Mesothelial cell of epicardium (in vitro differentiated cells): ENCODE data around the gene PDAP1. TPM values are rescaled to one million over a fixed set of nuclear protein-coding genes. Genes with fewer than 3 reads are reported as not detected.

ENCODE experiments used
- DNase-seq, 2 experiments: peaks; one replicate each; pipeline ENCODE4 v3.0.0; 2021; ENCODE audit warnings: low spot score in 2 of 2; ENCODE audit not compliant: unreplicated experiment in 2 of 2
- H3K27ac Mint-ChIP-seq: 2 replicates; pipeline ENCODE4 v1.8.0; 2021; ENCODE audit warnings: mixed read lengths
- H3K27me3 Mint-ChIP-seq: 2 replicates; pipeline ENCODE4 v1.8.0; 2021; ENCODE audit warnings: low read depth, mixed read lengths
- H3K36me3 Mint-ChIP-seq: 2 replicates; pipeline ENCODE4 v1.8.0; 2021; ENCODE audit warnings: mixed read lengths
- H3K4me1 Mint-ChIP-seq: 2 replicates; pipeline ENCODE4 v1.8.0; 2021; ENCODE audit warnings: mixed read lengths
- H3K4me3 Mint-ChIP-seq: 2 replicates; pipeline ENCODE4 v1.8.0; 2021; ENCODE audit warnings: mild to moderate bottlenecking, moderate library complexity, mixed read lengths
- H3K9me3 Mint-ChIP-seq: 2 replicates; pipeline ENCODE4 v1.8.0; 2021; ENCODE audit warnings: mixed read lengths
- total RNA-seq: library from RNA; stranded (reverse); gene quantifications from 3 replicates; pipeline ENCODE4 v1.2.1, GENCODE V29; 2021
- TF ChIP-seq, protein P1 (sequence below): fragments of 200-600 bp; sonication (generic); IDR thresholded peaks from one replicate; pipeline ENCODE4 v1.5.0; 2021; ENCODE audit warnings: antibody characterized with exemption; ENCODE audit not compliant: unreplicated experiment

Gene PDAP1
- total RNA-seq, 1 donor from 2014 or later, result 103 TPM

DNA sequence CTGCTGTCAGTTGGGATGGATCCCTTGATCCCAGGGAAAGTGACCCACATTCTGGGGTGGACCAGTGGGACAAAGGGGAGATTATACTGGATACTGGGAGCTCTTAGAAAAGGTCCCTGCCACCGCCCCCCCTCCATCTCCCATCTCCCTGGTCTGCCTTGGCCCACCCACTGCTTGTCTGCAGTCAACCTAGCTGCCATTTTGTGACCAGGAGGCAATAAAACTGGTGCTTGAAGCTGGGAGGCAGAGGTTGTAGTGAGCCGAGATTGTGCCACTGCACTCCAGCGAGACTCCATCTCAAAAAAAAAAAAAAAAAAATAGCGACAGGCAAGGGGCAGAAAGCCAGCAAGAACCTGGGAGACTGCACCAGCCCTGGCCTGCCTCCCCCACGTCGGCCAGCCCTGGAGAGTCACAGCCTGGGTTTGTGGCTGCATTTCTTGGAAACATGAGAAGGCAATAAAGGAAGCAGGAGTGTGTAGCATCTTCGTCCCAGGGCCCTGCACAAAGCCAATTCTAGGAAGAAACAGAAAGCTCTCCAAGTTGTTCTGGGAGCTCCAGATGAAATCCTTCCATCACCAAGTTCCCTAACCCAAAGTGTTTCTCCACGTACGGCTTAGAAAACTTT is 38.5 kb downstream of the PDAP1 start:
- DNase-seq, result no peak
- H3K27me3 Mint-ChIP-seq, result no peaks in the 10 kb centered on the region
- H3K27ac Mint-ChIP-seq, result peak overlapping the region; percentile 39
- no peak overlapping the region for H3K4me3 Mint-ChIP-seq
- H3K36me3 Mint-ChIP-seq, result no peaks in the 10 kb centered on the region
- TF ChIP-seq, protein P1, sequence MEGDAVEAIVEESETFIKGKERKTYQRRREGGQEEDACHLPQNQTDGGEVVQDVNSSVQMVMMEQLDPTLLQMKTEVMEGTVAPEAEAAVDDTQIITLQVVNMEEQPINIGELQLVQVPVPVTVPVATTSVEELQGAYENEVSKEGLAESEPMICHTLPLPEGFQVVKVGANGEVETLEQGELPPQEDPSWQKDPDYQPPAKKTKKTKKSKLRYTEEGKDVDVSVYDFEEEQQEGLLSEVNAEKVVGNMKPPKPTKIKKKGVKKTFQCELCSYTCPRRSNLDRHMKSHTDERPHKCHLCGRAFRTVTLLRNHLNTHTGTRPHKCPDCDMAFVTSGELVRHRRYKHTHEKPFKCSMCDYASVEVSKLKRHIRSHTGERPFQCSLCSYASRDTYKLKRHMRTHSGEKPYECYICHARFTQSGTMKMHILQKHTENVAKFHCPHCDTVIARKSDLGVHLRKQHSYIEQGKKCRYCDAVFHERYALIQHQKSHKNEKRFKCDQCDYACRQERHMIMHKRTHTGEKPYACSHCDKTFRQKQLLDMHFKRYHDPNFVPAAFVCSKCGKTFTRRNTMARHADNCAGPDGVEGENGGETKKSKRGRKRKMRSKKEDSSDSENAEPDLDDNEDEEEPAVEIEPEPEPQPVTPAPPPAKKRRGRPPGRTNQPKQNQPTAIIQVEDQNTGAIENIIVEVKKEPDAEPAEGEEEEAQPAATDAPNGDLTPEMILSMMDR, result no peak
- no peaks in the 10 kb centered on the region for H3K9me3 Mint-ChIP-seq
- peaks cover 30% of the 10 kb centered on the region for H3K4me1 Mint-ChIP-seq

DNA sequence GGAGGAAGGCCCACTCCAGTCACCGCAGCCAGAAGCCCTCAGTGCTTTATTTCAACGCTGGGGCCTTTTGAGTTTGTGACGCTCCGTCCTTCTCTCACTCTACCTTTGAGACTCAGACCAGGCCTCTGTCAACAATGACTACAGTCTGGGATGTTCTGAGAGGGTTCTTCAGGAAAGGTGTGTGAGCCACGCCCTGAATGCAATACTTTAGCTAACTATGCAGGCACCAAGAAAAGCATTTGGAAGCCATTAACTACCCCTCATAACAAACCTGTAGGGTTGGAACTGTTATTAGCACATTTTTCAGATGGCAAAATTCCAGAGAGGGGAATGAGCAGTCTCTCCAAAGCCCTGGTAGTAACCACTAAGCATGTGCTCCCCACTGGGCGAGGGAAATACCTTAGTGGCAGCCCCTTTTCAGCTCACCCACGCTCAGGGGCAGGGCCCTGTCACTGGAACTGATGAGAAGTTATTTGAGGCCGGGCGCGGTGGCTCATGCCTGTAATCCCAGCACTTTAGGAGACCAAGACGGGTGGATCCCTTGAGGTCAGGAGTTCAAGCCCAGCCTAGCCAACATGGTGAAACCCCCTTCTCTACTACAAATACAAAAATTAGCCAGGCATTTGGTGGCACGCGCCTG is 39.5 kb downstream of the PDAP1 start:
- H3K36me3 Mint-ChIP-seq, result peaks cover 2% of the 10 kb centered on the region
- H3K27me3 Mint-ChIP-seq, result no peaks in the 10 kb centered on the region
- H3K27ac Mint-ChIP-seq, result peak overlapping the region; percentile 83
- TF ChIP-seq, protein P1, result no peak
- H3K4me3 Mint-ChIP-seq, result no peak overlapping the region
- H3K4me1 Mint-ChIP-seq, result peaks cover 30% of the 10 kb centered on the region
- no peaks in the 10 kb centered on the region for H3K9me3 Mint-ChIP-seq
- no peak for DNase-seq

DNA sequence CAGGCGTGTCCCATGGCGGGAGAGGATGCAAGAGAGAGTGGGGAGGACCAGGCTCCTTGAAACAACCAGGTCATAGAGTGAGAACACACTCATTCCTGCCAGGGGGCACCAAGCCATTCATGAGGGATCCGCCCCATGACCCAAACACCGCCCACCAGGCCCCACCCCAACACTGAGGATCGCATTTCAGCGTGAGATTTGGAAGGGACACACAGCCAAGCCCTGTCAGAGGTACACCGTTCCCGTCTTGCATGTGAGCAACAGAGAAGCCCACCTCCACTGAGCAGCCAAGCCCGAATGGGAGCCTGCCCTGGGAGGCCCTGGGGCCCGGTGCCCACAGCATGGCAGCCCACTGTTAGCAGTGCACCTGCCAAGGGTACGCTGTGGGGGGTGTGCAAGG is 41.8 kb downstream of the PDAP1 start:
- peaks cover 10% of the 10 kb centered on the region for H3K36me3 Mint-ChIP-seq
- H3K4me1 Mint-ChIP-seq, result peaks cover 20% of the 10 kb centered on the region
- TF ChIP-seq, protein P1, result no peak
- no peak for DNase-seq
- H3K9me3 Mint-ChIP-seq, result no peaks in the 10 kb centered on the region
- no peak overlapping the region for H3K4me3 Mint-ChIP-seq
- H3K27ac Mint-ChIP-seq, result peak overlapping the region; percentile 77
- no peaks in the 10 kb centered on the region for H3K27me3 Mint-ChIP-seq

DNA sequence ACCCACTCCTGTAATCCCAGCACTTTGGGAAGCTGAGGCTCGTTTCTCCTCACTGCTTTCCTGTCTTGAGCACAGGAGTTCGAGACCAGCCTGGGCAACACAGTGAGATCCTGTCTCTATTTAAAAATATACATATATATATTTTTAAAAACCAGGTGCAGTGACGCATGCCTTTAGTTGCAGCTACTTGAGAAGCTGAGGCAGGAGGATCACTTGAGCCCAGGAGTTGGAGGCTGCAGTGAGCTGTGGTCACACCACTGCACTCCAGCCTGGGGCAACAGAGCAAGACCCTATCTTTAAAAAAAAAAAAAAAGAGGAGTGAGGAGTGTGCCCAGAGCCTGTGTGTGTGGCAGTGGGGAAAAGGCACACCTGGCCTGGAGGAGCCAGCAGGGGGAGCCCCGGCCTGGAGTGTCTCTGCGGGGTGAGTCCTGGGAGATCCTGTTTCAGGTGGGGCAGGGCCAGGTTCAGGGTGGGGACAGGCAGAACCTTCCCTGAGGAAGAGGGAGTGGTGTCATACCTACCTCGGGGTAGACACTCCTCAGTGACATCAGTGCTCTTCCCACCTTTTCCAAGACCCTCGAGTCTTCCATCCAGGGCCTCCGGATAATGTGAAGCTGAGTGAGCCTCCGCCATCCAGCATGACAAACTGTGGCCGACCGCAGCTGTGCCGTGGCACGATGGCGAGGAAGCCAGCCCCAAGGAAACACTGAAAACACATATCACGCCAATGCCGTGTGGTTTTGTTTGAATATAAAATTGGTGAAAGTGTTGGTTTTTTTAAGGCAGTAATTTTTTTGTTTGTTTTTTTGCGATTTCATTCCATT is 42.9 kb downstream of the PDAP1 start:
- Mint-ChIP-seq H3K9me3 (no peaks in the 10 kb centered on the region), H3K36me3 (peaks cover 16% of the 10 kb centered on the region), H3K27me3 (no peaks in the 10 kb centered on the region), H3K4me1 (peaks cover 20% of the 10 kb centered on the region), H3K27ac (peak overlapping the region; percentile 77), H3K4me3 (no peak overlapping the region)
- DNase-seq, result no peak
- TF ChIP-seq, protein P1, result peak; percentile 21

DNA sequence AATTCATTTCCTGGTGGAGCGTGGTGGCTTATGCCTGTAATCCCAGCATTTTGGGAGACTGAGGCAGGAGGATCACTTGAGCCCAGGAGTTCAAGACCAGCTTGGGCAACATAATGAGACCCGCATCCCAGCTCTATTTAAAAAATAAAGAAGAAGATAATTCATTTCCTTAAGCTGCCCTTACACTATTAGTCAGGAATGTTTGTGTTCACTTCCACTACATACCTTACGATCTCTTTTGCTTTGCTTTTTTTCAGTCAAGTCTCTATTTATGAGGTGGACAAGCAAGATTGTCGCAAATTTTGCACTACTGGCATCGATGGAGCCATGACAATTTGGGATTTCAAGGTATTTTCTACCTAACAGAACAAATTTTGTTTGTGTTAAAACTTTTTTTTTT is 45.1 kb downstream of the PDAP1 start:
- no peak overlapping the region for H3K4me3 Mint-ChIP-seq
- H3K27me3 Mint-ChIP-seq, result no peaks in the 10 kb centered on the region
- no peaks in the 10 kb centered on the region for H3K9me3 Mint-ChIP-seq
- peak overlapping the region; percentile 67 for H3K27ac Mint-ChIP-seq
- peaks cover 12% of the 10 kb centered on the region for H3K4me1 Mint-ChIP-seq
- DNase-seq, result no peak
- peaks cover 21% of the 10 kb centered on the region for H3K36me3 Mint-ChIP-seq
- TF ChIP-seq, protein P1, result no peak
